Measurements from ENCODE around the gene ASXL2.

DNA sequence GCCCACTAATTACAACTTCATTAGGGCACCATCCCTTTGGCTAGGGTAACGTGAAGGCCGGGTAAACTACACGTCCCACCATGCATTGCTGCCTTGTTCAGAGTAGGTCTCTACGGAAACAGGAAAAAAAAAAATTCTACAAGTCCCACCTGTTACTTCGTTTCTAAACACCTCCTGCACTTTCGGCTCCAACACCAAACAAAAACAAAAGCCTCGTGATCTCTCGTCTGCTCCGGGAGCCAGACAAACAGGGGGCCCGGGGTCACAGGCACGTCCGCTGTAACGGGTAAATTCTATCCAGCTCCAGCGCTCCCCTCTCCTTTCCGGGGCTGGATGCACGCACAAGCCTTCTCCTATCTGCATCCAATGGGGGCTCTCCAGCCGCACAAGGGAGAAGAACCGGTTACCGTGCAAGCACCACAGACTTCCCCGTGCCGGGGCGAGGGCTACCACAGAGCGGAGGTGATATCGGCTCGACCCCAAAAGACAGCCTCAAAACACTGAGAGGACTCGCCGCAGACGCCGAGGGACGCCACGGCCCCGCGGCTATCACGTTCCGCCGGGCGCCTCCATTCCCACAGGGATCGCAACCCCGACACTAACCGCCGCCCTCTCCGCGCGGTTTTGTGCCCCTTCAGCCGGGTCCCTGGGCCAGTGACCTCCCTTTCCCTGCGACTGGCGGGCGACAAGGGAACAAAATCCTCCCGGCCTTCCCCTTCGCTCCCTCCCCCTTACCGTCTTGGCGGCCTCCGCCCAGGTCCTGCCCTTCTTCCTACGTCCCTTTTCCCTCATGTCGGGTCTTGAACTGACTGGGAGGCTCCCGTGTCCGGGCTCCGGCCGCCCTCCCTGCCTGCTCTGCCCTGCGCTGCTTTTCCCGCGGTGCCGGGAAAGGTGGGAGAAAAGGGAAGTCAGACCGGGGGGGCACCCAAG is 591 bp downstream of the ASXL2 start:
- TF ChIP-seq, protein P1, sequence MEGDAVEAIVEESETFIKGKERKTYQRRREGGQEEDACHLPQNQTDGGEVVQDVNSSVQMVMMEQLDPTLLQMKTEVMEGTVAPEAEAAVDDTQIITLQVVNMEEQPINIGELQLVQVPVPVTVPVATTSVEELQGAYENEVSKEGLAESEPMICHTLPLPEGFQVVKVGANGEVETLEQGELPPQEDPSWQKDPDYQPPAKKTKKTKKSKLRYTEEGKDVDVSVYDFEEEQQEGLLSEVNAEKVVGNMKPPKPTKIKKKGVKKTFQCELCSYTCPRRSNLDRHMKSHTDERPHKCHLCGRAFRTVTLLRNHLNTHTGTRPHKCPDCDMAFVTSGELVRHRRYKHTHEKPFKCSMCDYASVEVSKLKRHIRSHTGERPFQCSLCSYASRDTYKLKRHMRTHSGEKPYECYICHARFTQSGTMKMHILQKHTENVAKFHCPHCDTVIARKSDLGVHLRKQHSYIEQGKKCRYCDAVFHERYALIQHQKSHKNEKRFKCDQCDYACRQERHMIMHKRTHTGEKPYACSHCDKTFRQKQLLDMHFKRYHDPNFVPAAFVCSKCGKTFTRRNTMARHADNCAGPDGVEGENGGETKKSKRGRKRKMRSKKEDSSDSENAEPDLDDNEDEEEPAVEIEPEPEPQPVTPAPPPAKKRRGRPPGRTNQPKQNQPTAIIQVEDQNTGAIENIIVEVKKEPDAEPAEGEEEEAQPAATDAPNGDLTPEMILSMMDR (IDR thresholded peaks at IDR 0.05; ENCODE audit: insufficient read depth, low read length, poor library complexity, severe bottlenecking) = no peak
- no peak for TF ChIP-seq EZH2phosphoT487 (conservative IDR thresholded peaks at IDR 0.05; ENCODE audit: low read length)
